Caco-2 (cell line): Measurements from ENCODE around the gene PSMD9. TPM values are rescaled to one million over a fixed set of nuclear protein-coding genes. Genes with fewer than 3 reads are reported as not detected.

Source experiments
- BruUV-seq: library from RNA; stranded (reverse); fragments of 400-500 nt; replicated peaks from 2 replicates; lab custom pipeline; 2021; lab: Mats Ljungman, UMichigan
- CTCF ChIA-PET: fragments of 300-600 bp; sonication (Branson Sonifier 250); formaldehyde crosslinking; loops from one replicate; lab custom pipeline; 2022; ENCODE audit warnings: antibody characterized with exemption; lab: Charles Lee
- POLR2A ChIA-PET: fragments of 300-600 bp; sonication (Branson Sonifier 250); formaldehyde crosslinking; loops from one replicate; lab custom pipeline; 2022; ENCODE audit warnings: antibody characterized with exemption; lab: Charles Lee
- DNase-seq, 2 experiments: peaks; one replicate each; pipeline versions ENCODE4 v3.0.0 to v3.0.0-alpha.2; 2020 to 2022
- H3K27me3 ChIP-seq: replicated peaks from 2 replicates; pipeline ENCODE4 v1.6.0; 2011; ENCODE audit warnings: low read length; ENCODE audit not compliant: control insufficient read depth, insufficient read depth
- H3K36me3 ChIP-seq: 2 replicates; pipeline ENCODE4 v1.5.1; 2011; ENCODE audit warnings: low read length; ENCODE audit not compliant: control insufficient read depth, insufficient read depth
- H3K4me1 ChIP-seq: fragments of 250-450 bp; sonication (Bioruptor Pico); 2 replicates; pipeline ENCODE4 v1.5.1; 2020; ENCODE audit warnings: mild to moderate bottlenecking
- H3K4me3 ChIP-seq: 2 replicates; pipeline ENCODE4 v1.5.1; 2011; ENCODE audit warnings: low read depth, mild to moderate bottlenecking, control low read depth, low read length
- H3K9me3 ChIP-seq: fragments of 250-450 bp; sonication (Bioruptor Pico); 2 replicates; pipeline ENCODE4 v1.5.1; 2020; ENCODE audit warnings: mild to moderate bottlenecking, moderate library complexity
- H3K27ac Mint-ChIP-seq: one replicate; pipeline ENCODE4 v1.8.0; 2022; ENCODE audit warnings: mixed read lengths; ENCODE audit not compliant: unreplicated experiment
- H3K27me3 Mint-ChIP-seq: one replicate; pipeline ENCODE4 v1.8.0; 2022; ENCODE audit warnings: mixed read lengths; ENCODE audit not compliant: insufficient read depth, unreplicated experiment
- H3K36me3 Mint-ChIP-seq: one replicate; pipeline ENCODE4 v1.8.0; 2022; ENCODE audit warnings: mild to moderate bottlenecking, mixed read lengths; ENCODE audit not compliant: insufficient read depth, unreplicated experiment
- H3K4me1 Mint-ChIP-seq: one replicate; pipeline ENCODE4 v1.8.0; 2022; ENCODE audit warnings: low read depth, mixed read lengths; ENCODE audit not compliant: unreplicated experiment
- H3K4me3 Mint-ChIP-seq: one replicate; pipeline ENCODE4 v1.8.0; 2022; ENCODE audit warnings: mild to moderate bottlenecking, moderate library complexity, mixed read lengths; ENCODE audit not compliant: unreplicated experiment
- H3K9me3 Mint-ChIP-seq: one replicate; pipeline ENCODE4 v1.8.0; 2022; ENCODE audit warnings: mixed read lengths; ENCODE audit not compliant: unreplicated experiment
- intact Hi-C: fragments of 100-400 bp; cut with micrococcal nuclease; formaldehyde crosslinking; loops from one replicate; pipeline ENCODE4 v1.10.0; 2022; ENCODE audit not compliant: unreplicated experiment
- total RNA-seq: library from RNA; stranded (reverse); gene quantifications from 2 replicates; pipeline ENCODE4 v1.2.3, GENCODE V29; 2022
- TF ChIP-seq, protein P1 (sequence below), 2 experiments: fragments of 200-600 bp in 1 of 2; IDR thresholded peaks; 1 replicate in 1 of 2; 2 replicates in 1 of 2; pipeline versions ENCODE4 v1.5.1 to v1.8.0; 2011 to 2022; ENCODE audit warnings: antibody characterized with exemption in 1 of 2, control low read depth in 1 of 2, inconsistent platforms in 1 of 2, low read depth in 1 of 2, low read length in 1 of 2, mild to moderate bottlenecking in 1 of 2, moderate library complexity in 1 of 2; ENCODE audit not compliant: insufficient read depth in 1 of 2, severe bottlenecking in 1 of 2, unreplicated experiment in 1 of 2

Gene PSMD9
- total RNA-seq, 1 experiment from 2014 or later, result 53.0 TPM

DNA sequence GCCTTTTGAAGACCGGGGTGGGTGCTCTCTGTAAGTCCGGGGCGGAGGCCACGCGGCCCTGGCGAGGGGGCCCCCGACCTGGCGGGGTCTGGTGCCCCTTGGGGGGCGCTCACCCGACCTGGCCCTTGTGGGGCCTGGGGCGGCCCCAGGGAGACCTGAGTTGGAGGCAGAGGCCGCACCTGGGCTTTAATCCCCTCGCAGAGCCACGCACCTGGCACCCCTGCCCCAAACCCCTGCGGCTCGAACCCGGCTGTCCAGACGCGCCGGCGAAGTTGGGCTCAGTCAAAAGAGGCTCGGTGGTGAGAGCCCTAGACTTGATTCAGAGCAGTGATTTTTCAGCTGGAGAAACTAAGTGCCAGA, 30.1 kb downstream of the PSMD9 start:
- no TSS peak for BruUV-seq
- H3K27me3 Mint-ChIP-seq, result no peaks in the 10 kb centered on the region
- ChIA-PET POLR2A (no interaction called here), CTCF (interaction anchor here (1.0 kb wide), 1 partner anchor 348 kb away, joined by 3 read pairs; no protein-coding TSS in a partner anchor)
- H3K4me1 Mint-ChIP-seq, result peaks cover 2% of the 10 kb centered on the region
- no peak overlapping the region for H3K27ac Mint-ChIP-seq
- intact Hi-C loops, result no loop called here
- H3K4me3 Mint-ChIP-seq, result no peak overlapping the region
- H3K4me3 ChIP-seq, result peak overlapping the region; percentile 17; the same call in 1 of the 2 replicates
- no peaks in the 10 kb centered on the region for H3K27me3 ChIP-seq
- H3K9me3 ChIP-seq, result no peaks in the 10 kb centered on the region
- no peak for DNase-seq
- TF ChIP-seq, protein P1, sequence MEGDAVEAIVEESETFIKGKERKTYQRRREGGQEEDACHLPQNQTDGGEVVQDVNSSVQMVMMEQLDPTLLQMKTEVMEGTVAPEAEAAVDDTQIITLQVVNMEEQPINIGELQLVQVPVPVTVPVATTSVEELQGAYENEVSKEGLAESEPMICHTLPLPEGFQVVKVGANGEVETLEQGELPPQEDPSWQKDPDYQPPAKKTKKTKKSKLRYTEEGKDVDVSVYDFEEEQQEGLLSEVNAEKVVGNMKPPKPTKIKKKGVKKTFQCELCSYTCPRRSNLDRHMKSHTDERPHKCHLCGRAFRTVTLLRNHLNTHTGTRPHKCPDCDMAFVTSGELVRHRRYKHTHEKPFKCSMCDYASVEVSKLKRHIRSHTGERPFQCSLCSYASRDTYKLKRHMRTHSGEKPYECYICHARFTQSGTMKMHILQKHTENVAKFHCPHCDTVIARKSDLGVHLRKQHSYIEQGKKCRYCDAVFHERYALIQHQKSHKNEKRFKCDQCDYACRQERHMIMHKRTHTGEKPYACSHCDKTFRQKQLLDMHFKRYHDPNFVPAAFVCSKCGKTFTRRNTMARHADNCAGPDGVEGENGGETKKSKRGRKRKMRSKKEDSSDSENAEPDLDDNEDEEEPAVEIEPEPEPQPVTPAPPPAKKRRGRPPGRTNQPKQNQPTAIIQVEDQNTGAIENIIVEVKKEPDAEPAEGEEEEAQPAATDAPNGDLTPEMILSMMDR (IDR thresholded peaks at IDR 0.05; ENCODE audit: insufficient read depth in 1 of 2, low read depth in 1 of 2, low read length in 1 of 2, severe bottlenecking in 1 of 2, unreplicated experiment in 1 of 2), result no peak
- no peaks in the 10 kb centered on the region for H3K9me3 Mint-ChIP-seq
- peaks cover 2% of the 10 kb centered on the region; the same call in 1 of the 2 replicates for H3K36me3 ChIP-seq
- no peaks in the 10 kb centered on the region for H3K4me1 ChIP-seq
- peaks cover 28% of the 10 kb centered on the region for H3K36me3 Mint-ChIP-seq

DNA sequence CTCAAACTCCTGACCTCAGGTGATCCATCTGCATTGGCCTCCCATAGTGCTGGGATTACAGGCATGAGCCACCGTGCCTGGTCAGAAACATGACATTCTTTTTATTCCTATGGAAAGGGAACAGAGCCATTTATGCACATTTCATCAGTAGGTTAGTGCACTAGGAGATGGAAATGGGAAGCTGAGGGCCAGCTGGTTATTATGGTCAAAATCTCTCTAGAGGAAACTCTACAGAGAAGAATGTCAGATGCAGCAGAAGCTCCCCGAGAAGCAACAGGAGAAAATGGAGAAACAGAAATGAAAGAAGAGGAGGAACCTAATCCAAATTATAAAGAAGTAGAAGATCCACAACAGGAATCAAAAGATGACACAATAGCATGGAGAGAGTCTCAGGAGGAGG, 32.5 kb downstream of the PSMD9 start:
- no TSS peak for BruUV-seq
- no peak overlapping the region for H3K4me3 ChIP-seq
- no peak overlapping the region for H3K27ac Mint-ChIP-seq
- no peak for DNase-seq
- H3K4me1 Mint-ChIP-seq, result peaks cover 13% of the 10 kb centered on the region
- no peak overlapping the region for H3K4me3 Mint-ChIP-seq
- ChIA-PET POLR2A (no interaction called here), CTCF (no interaction called here)
- TF ChIP-seq, protein P1 (IDR thresholded peaks at IDR 0.05; ENCODE audit: insufficient read depth in 1 of 2, low read depth in 1 of 2, low read length in 1 of 2, severe bottlenecking in 1 of 2, unreplicated experiment in 1 of 2), result no peak
- H3K9me3 ChIP-seq, result no peaks in the 10 kb centered on the region
- no peaks in the 10 kb centered on the region for H3K27me3 ChIP-seq
- no peaks in the 10 kb centered on the region for H3K27me3 Mint-ChIP-seq
- peaks cover 19% of the 10 kb centered on the region for H3K36me3 Mint-ChIP-seq
- intact Hi-C loops, result no loop called here
- no peaks in the 10 kb centered on the region for H3K9me3 Mint-ChIP-seq
- H3K36me3 ChIP-seq, result peaks cover 2% of the 10 kb centered on the region; the same call in 1 of the 2 replicates
- H3K4me1 ChIP-seq, result peaks cover 13% of the 10 kb centered on the region

DNA sequence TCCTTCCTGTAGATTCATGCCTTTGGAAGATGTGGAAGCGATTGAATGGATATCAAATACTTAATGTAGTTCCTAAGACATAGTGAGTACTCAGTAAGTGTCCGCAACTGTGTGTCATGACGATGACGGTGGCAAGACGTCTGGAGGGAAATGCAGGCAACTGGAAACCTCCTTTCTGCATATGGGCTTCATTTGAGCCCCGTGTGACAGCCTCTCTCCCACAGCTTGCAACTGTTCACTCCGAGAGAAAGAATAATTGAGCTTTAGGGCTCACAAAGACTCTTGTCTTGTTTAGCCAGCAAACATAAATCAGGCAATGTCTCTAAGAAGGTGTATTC, 36.7 kb downstream of the PSMD9 start:
- CTCF ChIA-PET, result no interaction called here
- Mint-ChIP-seq H3K4me3 (no peak overlapping the region), H3K27me3 (no peaks in the 10 kb centered on the region), H3K9me3 (no peaks in the 10 kb centered on the region), H3K27ac (peak overlapping the region; percentile 27), H3K36me3 (peaks cover 11% of the 10 kb centered on the region), H3K4me1 (peaks cover 22% of the 10 kb centered on the region)
- peaks cover 13% of the 10 kb centered on the region for H3K4me1 ChIP-seq
- no TSS peak for BruUV-seq
- POLR2A ChIA-PET, result no interaction called here
- H3K9me3 ChIP-seq, result no peaks in the 10 kb centered on the region
- H3K27me3 ChIP-seq, result no peaks in the 10 kb centered on the region
- intact Hi-C loops, result no loop called here
- no peak for DNase-seq
- no peak overlapping the region for H3K4me3 ChIP-seq
- TF ChIP-seq, protein P1 (IDR thresholded peaks at IDR 0.05; ENCODE audit: insufficient read depth in 1 of 2, low read depth in 1 of 2, low read length in 1 of 2, severe bottlenecking in 1 of 2, unreplicated experiment in 1 of 2), result no peak
- H3K36me3 ChIP-seq, result no peaks in the 10 kb centered on the region
